SK-N-SH (cell line): Measurements from ENCODE around the gene PRKAG1. TPM values are rescaled to one million over a fixed set of nuclear protein-coding genes. Genes with fewer than 3 reads are reported as not detected.

Experiments
- CTCF ChIA-PET: fragments of 300-600, 350-600 bp; formaldehyde crosslinking; extraction: SDS; loops from one replicate; lab custom pipeline; 2021; lab: Yijun Ruan, JAX
- POLR2A ChIA-PET: fragments of 350-600 bp; sonication (Branson Sonifier 250); formaldehyde crosslinking; extraction: SDS; loops from one replicate; lab custom pipeline; 2020; ENCODE audit warnings: antibody characterized with exemption, inconsistent platforms; lab: Yijun Ruan, JAX
- DNase-seq: peaks from one replicate; pipeline ENCODE4 v3.0.0; 2012
- H2AFZ ChIP-seq: fragments of 200-600 bp; sonication (generic); 2 replicates; pipeline ENCODE4 v1.8.1; 2016; ENCODE audit warnings: antibody characterized with exemption, mild to moderate bottlenecking, low read depth
- H3F3A ChIP-seq: fragments of 200-600 bp; sonication (generic); replicated peaks from 2 replicates; pipeline ENCODE3; 2016; ENCODE audit warnings: antibody characterized with exemption, mild to moderate bottlenecking; ENCODE audit not compliant: insufficient read depth
- H3K27ac ChIP-seq, 2 experiments: fragments of 200-500 bp in 1 of 2; fragments of 200-600 bp in 1 of 2; sonication (Bioruptor generic) in 1 of 2; sonication (generic), shearing (Covaris generic) in 1 of 2; 2 replicates each; pipeline versions ENCODE4 v1.5.1 to v1.6.1; 2014 to 2016; ENCODE audit warnings: low read depth in 2 of 2, inconsistent platforms in 1 of 2, low read length in 1 of 2, mild to moderate bottlenecking in 1 of 2, mixed read lengths in 1 of 2
- H3K27me3 ChIP-seq: fragments of 200-600 bp; sonication (generic), shearing (Covaris generic); 2 replicates; pipeline ENCODE4 v1.6.1; 2016; ENCODE audit warnings: mixed run types; ENCODE audit not compliant: insufficient read depth
- H3K36me3 ChIP-seq, 2 experiments: fragments of 200-500 bp in 1 of 2; fragments of 200-600 bp in 1 of 2; sonication (Bioruptor generic) in 1 of 2; sonication (generic) in 1 of 2; replicated peaks in 1 of 2; 2 replicates each; pipeline versions ENCODE3 to v1.5.1; 2014 to 2016; ENCODE audit warnings: low read length in 1 of 2, mild to moderate bottlenecking in 1 of 2; ENCODE audit not compliant: insufficient read depth in 2 of 2, control insufficient read depth in 1 of 2
- H3K4me1 ChIP-seq, 2 experiments: fragments of 200-500 bp in 1 of 2; fragments of 200-600 bp in 1 of 2; sonication (Bioruptor generic) in 1 of 2; sonication (generic), shearing (Covaris generic) in 1 of 2; 2 replicates each; pipeline versions ENCODE4 v1.5.1 to v1.6.1; 2014 to 2016; ENCODE audit warnings: low read depth in 1 of 2, low read length in 1 of 2, mixed run types in 1 of 2; ENCODE audit not compliant: insufficient read depth in 2 of 2, control insufficient read depth in 1 of 2
- H3K4me2 ChIP-seq: fragments of 200-600 bp; sonication (generic), shearing (Covaris generic); 2 replicates; pipeline ENCODE4 v1.6.1; 2017; ENCODE audit warnings: mixed run types
- H3K4me3 ChIP-seq, 2 experiments: fragments of 200-500 bp in 1 of 2; fragments of 200-600 bp in 1 of 2; sonication (Bioruptor generic) in 1 of 2; sonication (generic), shearing (Covaris generic) in 1 of 2; 2 replicates each; pipeline versions ENCODE4 v1.5.1 to v1.8.1; 2014 to 2016; ENCODE audit warnings: low read depth in 2 of 2, inconsistent platforms in 1 of 2, low read length in 1 of 2, mild to moderate bottlenecking in 1 of 2, mixed read lengths in 1 of 2, moderate library complexity in 1 of 2
- H3K79me2 ChIP-seq: fragments of 200-600 bp; sonication (generic); 2 replicates; pipeline ENCODE4 v1.8.1; 2017; ENCODE audit warnings: mild to moderate bottlenecking; ENCODE audit not compliant: insufficient read depth
- H3K9ac ChIP-seq: fragments of 200-600 bp; sonication (generic); 2 replicates; pipeline ENCODE4 v1.6.1; 2017; ENCODE audit warnings: mixed run types
- H3K9me2 ChIP-seq: fragments of 200-600 bp; sonication (generic); 2 replicates; pipeline ENCODE4 v1.6.1; 2017; ENCODE audit warnings: mixed run types
- H3K9me3 ChIP-seq: fragments of 200-600 bp; sonication (generic); 2 replicates; pipeline ENCODE4 v1.6.1; 2017; ENCODE audit warnings: mixed run types, mild to moderate bottlenecking, moderate library complexity
- H4K20me1 ChIP-seq: fragments of 200-600 bp; sonication (generic); 2 replicates; pipeline ENCODE4 v1.6.1; 2017; ENCODE audit warnings: mild to moderate bottlenecking, mixed run types; ENCODE audit not compliant: insufficient read depth
- CHD2 ChIP-seq: fragments of 150-350 bp; IDR thresholded peaks from 2 replicates; pipeline ENCODE4 v1.6.1; 2018; ENCODE audit warnings: low read length; ENCODE audit not compliant: partially characterized antibody
- FOXJ3 ChIP-seq: sonication (generic); formaldehyde crosslinking; IDR thresholded peaks from 2 replicates; pipeline ENCODE4 v1.5.1; 2020; ENCODE audit warnings: mild to moderate bottlenecking, missing genetic modification reagents
- FOXM1 ChIP-seq: IDR thresholded peaks from 2 replicates; pipeline ENCODE4 v1.4.0; 2012; ENCODE audit warnings: low read depth, mild to moderate bottlenecking
- GATA2 ChIP-seq: sonication (generic); formaldehyde crosslinking; IDR thresholded peaks from 2 replicates; pipeline ENCODE4 v1.5.0; 2020; ENCODE audit warnings: mild to moderate bottlenecking, missing genetic modification reagents
- IRF3 ChIP-seq: fragments of 150-350 bp; IDR thresholded peaks from 2 replicates; pipeline ENCODE4 v1.6.1; 2016; ENCODE audit warnings: mild to moderate bottlenecking, low read depth, low read length
- JUND ChIP-seq: IDR thresholded peaks from 2 replicates; pipeline ENCODE4 v1.4.0; 2012
- MXI1 ChIP-seq: IDR thresholded peaks from 2 replicates; pipeline ENCODE4 v1.6.1; 2012; ENCODE audit warnings: mild to moderate bottlenecking, low read depth, low read length, improper control_type of control experiment
- NRF1 ChIP-seq: IDR thresholded peaks from 2 replicates; pipeline ENCODE4 v1.6.1; 2012; ENCODE audit warnings: low read depth, mild to moderate bottlenecking, low read length
- PBX3 ChIP-seq: IDR thresholded peaks from 2 replicates; pipeline ENCODE4; 2012
- RCOR1 ChIP-seq: fragments of 150-350 bp; IDR thresholded peaks from 2 replicates; pipeline ENCODE4 v1.6.1; 2017; ENCODE audit warnings: antibody characterized with exemption, low read length
- RFX5 ChIP-seq: IDR thresholded peaks from 2 replicates; pipeline ENCODE4 v1.6.1; 2012; ENCODE audit warnings: mild to moderate bottlenecking, improper control_type of control experiment, low read length
- SIN3A ChIP-seq: IDR thresholded peaks from 2 replicates; pipeline ENCODE4 v1.6.1; 2012; ENCODE audit warnings: low read depth, mild to moderate bottlenecking, low read length, moderate library complexity, borderline replicate concordance
- TAF1 ChIP-seq: IDR thresholded peaks from 2 replicates; pipeline ENCODE4 v1.6.1; 2012; ENCODE audit warnings: low read depth, mild to moderate bottlenecking, low read length, moderate library complexity, borderline replicate concordance
- USF2 ChIP-seq: fragments of 150-350 bp; IDR thresholded peaks from 2 replicates; pipeline ENCODE4 v1.6.1; 2017; ENCODE audit warnings: antibody characterized with exemption, low read length, low read depth, borderline replicate concordance
- YY1 ChIP-seq: IDR thresholded peaks from 2 replicates; pipeline ENCODE4 v1.4.0; 2012; ENCODE audit warnings: low read depth, mild to moderate bottlenecking
- ZBTB33 ChIP-seq: IDR thresholded peaks from 2 replicates; pipeline ENCODE4 v1.4.0; 2012; ENCODE audit warnings: low read depth, borderline replicate concordance
- WGBS: methylation state at CpG from one replicate; pipeline ENCODE4 v1.1.6; 2017; ENCODE audit warnings: low lambda C conversion rate; 5-methylcytosine and 5-hydroxymethylcytosine counted together
- polyA plus RNA-seq, 3 experiments: library from polyadenylated mRNA; depleted of rRNA; stranded (reverse); fragments of >200 nt; gene quantifications; 2 replicates each; pipeline ENCODE4 v1.2.3, GENCODE V29; 2012
- TF ChIP-seq, protein P1 (sequence below): IDR thresholded peaks from 2 replicates; pipeline ENCODE4 v1.4.0; 2012; ENCODE audit warnings: low read depth, borderline replicate concordance
- TF ChIP-seq, protein P2 (sequence below): IDR thresholded peaks from 2 replicates; pipeline ENCODE4 v1.6.1; 2012; ENCODE audit warnings: mild to moderate bottlenecking, low read depth, low read length, moderate library complexity
- TF ChIP-seq, protein P3 (sequence below): IDR thresholded peaks from 2 replicates; pipeline ENCODE4 v1.4.0; 2012; ENCODE audit warnings: low read depth
- TF ChIP-seq, protein P4 (sequence below): fragments of 200-600 bp; sonication (generic); IDR thresholded peaks from 2 replicates; pipeline ENCODE4 v1.6.1; 2017; ENCODE audit warnings: antibody characterized with exemption, mild to moderate bottlenecking, moderate library complexity

The PRKAG1 gene
- polyA plus RNA-seq, 1 of the 3 experiments (the other 2 are of a cell fraction), result 75.1 TPM

DNA sequence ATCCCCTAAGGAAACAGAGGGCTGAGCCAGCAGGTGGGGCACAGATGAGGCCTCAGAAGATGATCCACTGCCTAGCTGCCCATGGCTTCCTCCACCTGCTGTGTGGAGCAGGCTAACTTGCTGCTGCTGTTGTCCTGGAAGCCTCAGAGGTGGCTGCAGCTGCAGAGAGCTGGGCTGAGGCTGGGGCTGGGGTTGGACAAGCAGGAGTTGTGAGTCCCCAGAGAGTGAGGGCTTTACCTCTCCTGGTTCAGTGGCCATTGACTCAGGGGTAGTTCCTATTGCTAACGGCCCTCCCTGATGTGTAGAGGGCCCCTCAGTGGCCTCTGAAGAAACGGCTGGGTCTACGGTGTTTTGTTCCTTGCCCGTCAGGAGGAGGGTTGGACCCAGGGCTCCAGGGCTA lies 13.7 kb upstream of the PRKAG1 start:
- no peaks in the 10 kb centered on the region for H3K9me3 ChIP-seq
- no peak overlapping the region for H3K4me2 ChIP-seq
- no peaks in the 10 kb centered on the region for H3K4me1 ChIP-seq
- no peak overlapping the region for H3K4me3 ChIP-seq
- no peak overlapping the region for H3K9ac ChIP-seq
- no peaks in the 10 kb centered on the region for H3K9me2 ChIP-seq
- H3K27me3 ChIP-seq, result no peaks in the 10 kb centered on the region
- H3F3A ChIP-seq, result no peaks in the 10 kb centered on the region
- CTCF ChIA-PET, result interaction anchor here (1.1 to 5.4 kb wide), 4 partner anchors 10 to 57 kb away, joined by 3 to 29 read pairs (median 8); no protein-coding TSS in a partner anchor
- H2AFZ ChIP-seq, result no peak overlapping the region
- H3K36me3 ChIP-seq, result peaks cover 46 to 82% of the 10 kb centered on the region in 2 experiments
- no peak overlapping the region for H3K27ac ChIP-seq
- POLR2A ChIA-PET, result interaction anchor here (0.6 to 1.0 kb wide), 2 partner anchors 9 to 14 kb away, joined by 3 read pairs; no protein-coding TSS in a partner anchor
- TF ChIP-seq TAF1 (no peak), RCOR1 (no peak), USF2 (no peak), RFX5 (no peak), NRF1 (no peak), FOXJ3 (no peak), ZBTB33 (no peak), MXI1 (no peak), SIN3A (no peak), CHD2 (no peak), FOXM1 (no peak), GATA2 (CRISPR knock-in tag) (no peak), PBX3 (no peak), YY1 (no peak), JUND (no peak), IRF3 (no peak)
- TF ChIP-seq, protein P1, sequence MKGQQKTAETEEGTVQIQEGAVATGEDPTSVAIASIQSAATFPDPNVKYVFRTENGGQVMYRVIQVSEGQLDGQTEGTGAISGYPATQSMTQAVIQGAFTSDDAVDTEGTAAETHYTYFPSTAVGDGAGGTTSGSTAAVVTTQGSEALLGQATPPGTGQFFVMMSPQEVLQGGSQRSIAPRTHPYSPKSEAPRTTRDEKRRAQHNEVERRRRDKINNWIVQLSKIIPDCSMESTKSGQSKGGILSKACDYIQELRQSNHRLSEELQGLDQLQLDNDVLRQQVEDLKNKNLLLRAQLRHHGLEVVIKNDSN, result no peak
- TF ChIP-seq, protein P2, sequence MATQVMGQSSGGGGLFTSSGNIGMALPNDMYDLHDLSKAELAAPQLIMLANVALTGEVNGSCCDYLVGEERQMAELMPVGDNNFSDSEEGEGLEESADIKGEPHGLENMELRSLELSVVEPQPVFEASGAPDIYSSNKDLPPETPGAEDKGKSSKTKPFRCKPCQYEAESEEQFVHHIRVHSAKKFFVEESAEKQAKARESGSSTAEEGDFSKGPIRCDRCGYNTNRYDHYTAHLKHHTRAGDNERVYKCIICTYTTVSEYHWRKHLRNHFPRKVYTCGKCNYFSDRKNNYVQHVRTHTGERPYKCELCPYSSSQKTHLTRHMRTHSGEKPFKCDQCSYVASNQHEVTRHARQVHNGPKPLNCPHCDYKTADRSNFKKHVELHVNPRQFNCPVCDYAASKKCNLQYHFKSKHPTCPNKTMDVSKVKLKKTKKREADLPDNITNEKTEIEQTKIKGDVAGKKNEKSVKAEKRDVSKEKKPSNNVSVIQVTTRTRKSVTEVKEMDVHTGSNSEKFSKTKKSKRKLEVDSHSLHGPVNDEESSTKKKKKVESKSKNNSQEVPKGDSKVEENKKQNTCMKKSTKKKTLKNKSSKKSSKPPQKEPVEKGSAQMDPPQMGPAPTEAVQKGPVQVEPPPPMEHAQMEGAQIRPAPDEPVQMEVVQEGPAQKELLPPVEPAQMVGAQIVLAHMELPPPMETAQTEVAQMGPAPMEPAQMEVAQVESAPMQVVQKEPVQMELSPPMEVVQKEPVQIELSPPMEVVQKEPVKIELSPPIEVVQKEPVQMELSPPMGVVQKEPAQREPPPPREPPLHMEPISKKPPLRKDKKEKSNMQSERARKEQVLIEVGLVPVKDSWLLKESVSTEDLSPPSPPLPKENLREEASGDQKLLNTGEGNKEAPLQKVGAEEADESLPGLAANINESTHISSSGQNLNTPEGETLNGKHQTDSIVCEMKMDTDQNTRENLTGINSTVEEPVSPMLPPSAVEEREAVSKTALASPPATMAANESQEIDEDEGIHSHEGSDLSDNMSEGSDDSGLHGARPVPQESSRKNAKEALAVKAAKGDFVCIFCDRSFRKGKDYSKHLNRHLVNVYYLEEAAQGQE, result no peak
- TF ChIP-seq, protein P3, sequence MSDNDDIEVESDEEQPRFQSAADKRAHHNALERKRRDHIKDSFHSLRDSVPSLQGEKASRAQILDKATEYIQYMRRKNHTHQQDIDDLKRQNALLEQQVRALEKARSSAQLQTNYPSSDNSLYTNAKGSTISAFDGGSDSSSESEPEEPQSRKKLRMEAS, result no peak
- TF ChIP-seq, protein P4, sequence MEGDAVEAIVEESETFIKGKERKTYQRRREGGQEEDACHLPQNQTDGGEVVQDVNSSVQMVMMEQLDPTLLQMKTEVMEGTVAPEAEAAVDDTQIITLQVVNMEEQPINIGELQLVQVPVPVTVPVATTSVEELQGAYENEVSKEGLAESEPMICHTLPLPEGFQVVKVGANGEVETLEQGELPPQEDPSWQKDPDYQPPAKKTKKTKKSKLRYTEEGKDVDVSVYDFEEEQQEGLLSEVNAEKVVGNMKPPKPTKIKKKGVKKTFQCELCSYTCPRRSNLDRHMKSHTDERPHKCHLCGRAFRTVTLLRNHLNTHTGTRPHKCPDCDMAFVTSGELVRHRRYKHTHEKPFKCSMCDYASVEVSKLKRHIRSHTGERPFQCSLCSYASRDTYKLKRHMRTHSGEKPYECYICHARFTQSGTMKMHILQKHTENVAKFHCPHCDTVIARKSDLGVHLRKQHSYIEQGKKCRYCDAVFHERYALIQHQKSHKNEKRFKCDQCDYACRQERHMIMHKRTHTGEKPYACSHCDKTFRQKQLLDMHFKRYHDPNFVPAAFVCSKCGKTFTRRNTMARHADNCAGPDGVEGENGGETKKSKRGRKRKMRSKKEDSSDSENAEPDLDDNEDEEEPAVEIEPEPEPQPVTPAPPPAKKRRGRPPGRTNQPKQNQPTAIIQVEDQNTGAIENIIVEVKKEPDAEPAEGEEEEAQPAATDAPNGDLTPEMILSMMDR, result no peak
- TF ChIP-seq, all 33 proteins: peak for 0
- WGBS, result 93% methylated on average over 4 of the region's 4 CpGs
- Histone ChIP-seq H4K20me1 (no peaks in the 10 kb centered on the region), H3K79me2 (no peaks in the 10 kb centered on the region)
- DNase-seq, result no peak
